GM12874 (cell line): ENCODE results near the gene AXIN2.

Experiments used
- TF ChIP-seq, protein P1 (sequence below): IDR thresholded peaks from 2 replicates; pipeline ENCODE4 v1.5.1; 2011; ENCODE audit warnings: low read depth, mild to moderate bottlenecking, control low read depth, low read length, moderate library complexity; ENCODE audit not compliant: insufficient read depth

The AXIN2 gene

DNA sequence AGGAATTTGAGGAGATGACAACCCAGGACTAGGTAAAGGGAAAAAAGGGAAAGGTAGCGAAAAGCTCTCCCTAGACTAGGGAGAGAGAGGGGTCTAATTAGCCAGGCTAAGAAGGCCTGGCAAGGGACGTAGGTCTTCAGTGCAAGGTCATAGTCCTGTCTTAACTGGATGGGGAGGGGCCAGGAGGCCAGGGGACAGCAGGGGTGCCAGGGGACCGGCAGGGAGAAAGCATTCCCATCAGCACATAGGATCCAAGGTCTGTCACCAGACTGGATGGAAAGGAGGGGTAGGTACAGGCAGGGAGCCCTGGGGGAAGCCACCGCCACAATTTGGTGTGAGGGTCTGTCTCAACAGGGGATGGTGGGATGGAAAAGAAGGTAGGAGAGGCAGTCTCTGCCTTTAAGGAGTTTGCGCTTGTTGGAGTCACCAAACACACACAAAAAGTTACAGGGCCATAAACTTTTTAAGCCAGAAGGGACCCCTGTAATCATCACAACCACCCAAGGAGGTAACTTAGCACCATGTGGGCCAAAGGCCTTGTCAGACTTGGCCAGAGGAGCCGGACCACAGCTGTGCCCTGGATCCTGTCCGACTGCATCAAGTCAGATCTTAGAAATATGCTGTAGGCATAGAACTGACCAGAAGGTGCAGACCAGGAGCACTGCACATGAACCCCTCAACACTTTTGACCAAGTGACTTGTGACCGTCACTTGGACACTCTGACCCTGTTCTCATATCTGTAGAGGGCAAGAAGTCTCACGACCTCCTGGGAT lies 10.0 kb downstream of the AXIN2 start:
- TF ChIP-seq, protein P1, sequence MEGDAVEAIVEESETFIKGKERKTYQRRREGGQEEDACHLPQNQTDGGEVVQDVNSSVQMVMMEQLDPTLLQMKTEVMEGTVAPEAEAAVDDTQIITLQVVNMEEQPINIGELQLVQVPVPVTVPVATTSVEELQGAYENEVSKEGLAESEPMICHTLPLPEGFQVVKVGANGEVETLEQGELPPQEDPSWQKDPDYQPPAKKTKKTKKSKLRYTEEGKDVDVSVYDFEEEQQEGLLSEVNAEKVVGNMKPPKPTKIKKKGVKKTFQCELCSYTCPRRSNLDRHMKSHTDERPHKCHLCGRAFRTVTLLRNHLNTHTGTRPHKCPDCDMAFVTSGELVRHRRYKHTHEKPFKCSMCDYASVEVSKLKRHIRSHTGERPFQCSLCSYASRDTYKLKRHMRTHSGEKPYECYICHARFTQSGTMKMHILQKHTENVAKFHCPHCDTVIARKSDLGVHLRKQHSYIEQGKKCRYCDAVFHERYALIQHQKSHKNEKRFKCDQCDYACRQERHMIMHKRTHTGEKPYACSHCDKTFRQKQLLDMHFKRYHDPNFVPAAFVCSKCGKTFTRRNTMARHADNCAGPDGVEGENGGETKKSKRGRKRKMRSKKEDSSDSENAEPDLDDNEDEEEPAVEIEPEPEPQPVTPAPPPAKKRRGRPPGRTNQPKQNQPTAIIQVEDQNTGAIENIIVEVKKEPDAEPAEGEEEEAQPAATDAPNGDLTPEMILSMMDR: no peak

- TF ChIP-seq, protein P1: no peak
Measured at GRCh38 chr17:65550758-65551157, 10.7 kb downstream of the AXIN2 start.

DNA sequence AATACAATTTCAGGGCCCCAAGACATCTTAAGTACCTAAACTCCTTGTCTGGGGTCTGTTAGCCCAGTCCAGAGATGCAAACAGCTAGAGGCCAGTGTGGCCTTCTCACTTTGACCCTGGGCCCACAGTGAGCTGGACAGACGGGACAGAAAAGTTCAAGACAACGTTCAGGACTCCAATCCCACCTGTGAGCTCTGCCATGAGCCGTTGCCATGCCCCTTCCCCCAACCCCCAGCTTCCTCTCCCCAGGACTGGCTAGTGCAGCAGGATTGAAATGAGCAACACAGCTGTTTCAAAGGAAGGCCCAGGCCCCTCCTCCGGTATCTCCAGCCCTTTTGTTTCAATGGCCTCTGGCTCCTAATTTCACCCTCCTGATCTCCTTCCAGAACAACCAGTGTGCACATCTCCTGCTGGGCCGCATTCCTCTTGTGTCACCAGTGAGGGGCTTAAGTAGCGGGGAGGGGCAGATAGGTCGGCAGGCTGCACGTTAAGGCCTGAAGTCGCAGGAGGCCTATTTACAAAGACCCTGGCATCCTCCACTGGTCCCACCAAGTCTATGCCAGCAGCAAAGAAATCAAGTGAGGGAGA lies 11.3 kb downstream of the AXIN2 start:
- TF ChIP-seq, protein P1: no peak

DNA sequence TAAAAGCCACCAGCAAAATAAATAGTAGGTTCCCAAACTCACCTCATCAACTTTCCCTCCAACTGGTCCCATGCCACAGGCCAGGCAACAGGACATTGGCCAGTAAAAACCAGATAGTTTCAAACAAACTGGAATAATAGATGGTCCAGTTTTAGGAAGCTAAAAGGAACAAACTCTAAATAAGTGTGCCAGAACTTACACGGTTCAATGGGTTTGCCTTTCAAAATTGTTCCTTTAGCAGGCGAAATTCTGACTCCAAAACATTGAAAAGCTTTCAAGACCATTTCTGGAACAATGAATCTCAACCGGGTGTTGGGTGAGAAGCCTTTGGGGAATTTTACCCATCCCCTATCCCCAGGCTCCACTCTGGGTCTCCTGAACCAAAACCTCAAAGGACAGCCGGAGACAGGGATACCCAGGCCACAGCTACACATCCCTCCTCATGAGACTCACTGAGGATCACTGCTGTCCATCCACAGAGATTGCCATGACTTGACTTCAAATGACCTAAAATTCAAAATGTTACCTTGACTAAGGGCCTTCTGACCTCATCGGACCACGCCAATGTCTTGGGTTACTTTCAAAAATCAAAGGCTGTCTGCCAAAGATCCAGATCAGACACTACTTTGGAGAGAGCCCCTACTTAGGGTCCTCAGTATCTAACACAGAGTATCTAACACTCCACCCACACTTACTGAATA lies 13.0 kb downstream of the AXIN2 start:
- TF ChIP-seq, protein P1: no peak

DNA sequence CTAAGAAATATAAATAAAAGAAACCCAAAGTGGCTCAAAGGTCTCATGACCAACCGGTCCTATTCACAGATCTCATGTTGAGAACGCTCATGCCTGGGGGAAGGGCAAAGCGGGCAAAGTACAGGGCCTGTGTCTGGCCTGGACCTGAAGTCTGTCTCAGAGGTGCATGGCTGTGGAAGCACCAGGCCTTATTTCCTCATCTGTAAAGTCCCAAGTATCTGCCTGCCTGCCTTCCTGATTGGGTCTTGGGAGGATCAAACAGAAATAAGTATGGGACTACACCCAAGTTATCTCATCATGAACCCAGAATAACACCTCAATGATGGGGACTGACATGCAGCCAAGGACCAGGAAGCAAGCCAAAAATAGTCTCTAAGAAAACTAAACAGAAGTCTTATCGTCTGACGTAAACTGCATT lies 14.2 kb downstream of the AXIN2 start:
- TF ChIP-seq, protein P1: no peak

DNA sequence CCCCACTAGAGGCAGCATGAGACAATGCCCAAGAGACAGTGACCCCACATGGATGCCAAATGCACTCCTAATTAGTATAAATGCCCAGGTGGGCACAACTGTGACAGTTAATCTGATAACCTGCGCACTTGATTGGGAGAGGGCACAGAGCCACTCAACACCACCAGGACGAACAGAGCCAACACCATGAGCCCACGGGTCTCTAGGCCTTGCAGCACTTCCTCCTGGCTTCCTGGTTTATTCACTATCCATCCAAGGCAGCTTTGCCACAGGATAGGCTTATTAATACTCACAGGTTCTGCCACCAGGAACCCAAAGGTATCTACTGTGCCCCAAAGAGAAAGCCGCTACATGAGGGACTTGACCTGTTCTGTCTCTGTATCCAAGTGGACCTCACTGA lies 14.9 kb downstream of the AXIN2 start:
- TF ChIP-seq, protein P1: no peak
